GM12865 (cell line): ENCODE results near the gene SHISA4.
"Not testable (repeated sequence)": the region's sequence is repeated elsewhere in the genome, so short reads cannot be mapped to it uniquely, and the experiment has no call there.

Experiments
- DNase-seq: peaks from one replicate; pipeline ENCODE4 v3.0.0; 2010; ENCODE audit warnings: low read depth
- H3K4me3 ChIP-seq: 2 replicates; pipeline ENCODE4 v1.5.1; 2011; ENCODE audit warnings: mild to moderate bottlenecking, low read depth, low read length, control low read depth
- CTCF ChIP-seq: IDR thresholded peaks from 2 replicates; pipeline ENCODE4 v1.5.1; 2011; ENCODE audit warnings: low read length, control low read depth, low read depth, inconsistent platforms; ENCODE audit not compliant: insufficient read depth; ENCODE audit errors: missing control alignments

Gene SHISA4

GRCh38 chr1:201939148-201939547 lies 50.5 kb downstream of the SHISA4 start:
- no peak overlapping the region for H3K4me3 ChIP-seq
- DNase-seq: no peak
- no peak for TF ChIP-seq CTCF

GRCh38 chr1:201939574-201939973 lies 50.9 kb downstream of the SHISA4 start:
- TF ChIP-seq CTCF: no peak
- no peak for DNase-seq
- H3K4me3 ChIP-seq: no peak overlapping the region

- DNase-seq, H3K4me3 ChIP-seq: not testable (repeated sequence)
Measured at GRCh38 chr1:201940316-201940715, 51.6 kb downstream of the SHISA4 start.

- no peak for TF ChIP-seq CTCF
- no peak overlapping the region for H3K4me3 ChIP-seq
- no peak for DNase-seq
Measured at GRCh38 chr1:201941420-201942128, 52.9 kb downstream of the SHISA4 start.

GRCh38 chr1:201942129-201942495 lies 53.4 kb downstream of the SHISA4 start:
- no peak for TF ChIP-seq CTCF
- no peak overlapping the region for H3K4me3 ChIP-seq
- DNase-seq: no peak
